Measurements from ENCODE around the gene PPM1L. TPM values are rescaled to one million over a fixed set of nuclear protein-coding genes. Genes with fewer than 3 reads are reported as not detected.

Gene PPM1L
- polyA plus RNA-seq, 1 donor (not counting 4 experiments of a cell fraction or from before 2014, with no cell fraction given) = 0.58 TPM

DNA sequence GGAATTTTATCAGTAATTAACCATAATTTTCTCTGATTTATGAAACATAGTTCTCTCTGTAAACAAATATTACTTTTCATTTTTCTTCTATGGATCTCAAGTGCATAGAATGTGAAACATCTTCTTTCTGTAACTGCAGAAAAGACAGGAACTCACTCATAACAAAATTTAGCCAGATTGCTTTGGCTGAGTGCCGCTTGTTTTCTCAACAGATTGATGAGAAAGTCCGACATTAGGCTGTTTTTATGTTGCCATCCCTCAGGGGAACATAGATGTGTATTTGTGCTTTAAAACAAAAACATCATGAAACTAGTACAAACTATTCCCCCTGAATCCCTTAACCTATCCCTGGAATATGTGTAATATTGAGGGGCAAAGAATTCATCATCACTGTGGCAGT is 194.9 kb downstream of the PPM1L start:
- no peak for DNase-seq (ENCODE audit: low read depth, low spot score)
- no peak overlapping the region for H3K27ac ChIP-seq (ENCODE audit: control insufficient read depth, insufficient read depth, low read length)
- no peaks in the 10 kb centered on the region for H3K27me3 ChIP-seq (ENCODE audit: control insufficient read depth, extremely low read depth, insufficient read depth, low read length)
- H3K4me3 ChIP-seq (ENCODE audit: control insufficient read depth in 2 of 3, extremely low read depth in 1 of 3, insufficient read depth in 2 of 3, low read depth in 1 of 3, low read length in 3 of 3) = no peak overlapping the region
- no peak for FAIRE-seq
- H4K20me1 ChIP-seq (ENCODE audit: control insufficient read depth, extremely low read depth, insufficient read depth, low read length) = no peaks in the 10 kb centered on the region
- H3K4me1 ChIP-seq (ENCODE audit: control insufficient read depth, extremely low read depth, insufficient read depth, low read length) = no peaks in the 10 kb centered on the region
- no peak overlapping the region for H3K9ac ChIP-seq (ENCODE audit: control insufficient read depth, extremely low read depth, insufficient read depth, low read length)
- no peaks in the 10 kb centered on the region for H3K36me3 ChIP-seq (ENCODE audit: control insufficient read depth in 2 of 2, extremely low read depth in 1 of 2, insufficient read depth in 2 of 2, low read length in 2 of 2)
- no peak for TF ChIP-seq EZH2 (IDR thresholded peaks at IDR 0.05; ENCODE audit: low read length)
- TF ChIP-seq, protein P1, sequence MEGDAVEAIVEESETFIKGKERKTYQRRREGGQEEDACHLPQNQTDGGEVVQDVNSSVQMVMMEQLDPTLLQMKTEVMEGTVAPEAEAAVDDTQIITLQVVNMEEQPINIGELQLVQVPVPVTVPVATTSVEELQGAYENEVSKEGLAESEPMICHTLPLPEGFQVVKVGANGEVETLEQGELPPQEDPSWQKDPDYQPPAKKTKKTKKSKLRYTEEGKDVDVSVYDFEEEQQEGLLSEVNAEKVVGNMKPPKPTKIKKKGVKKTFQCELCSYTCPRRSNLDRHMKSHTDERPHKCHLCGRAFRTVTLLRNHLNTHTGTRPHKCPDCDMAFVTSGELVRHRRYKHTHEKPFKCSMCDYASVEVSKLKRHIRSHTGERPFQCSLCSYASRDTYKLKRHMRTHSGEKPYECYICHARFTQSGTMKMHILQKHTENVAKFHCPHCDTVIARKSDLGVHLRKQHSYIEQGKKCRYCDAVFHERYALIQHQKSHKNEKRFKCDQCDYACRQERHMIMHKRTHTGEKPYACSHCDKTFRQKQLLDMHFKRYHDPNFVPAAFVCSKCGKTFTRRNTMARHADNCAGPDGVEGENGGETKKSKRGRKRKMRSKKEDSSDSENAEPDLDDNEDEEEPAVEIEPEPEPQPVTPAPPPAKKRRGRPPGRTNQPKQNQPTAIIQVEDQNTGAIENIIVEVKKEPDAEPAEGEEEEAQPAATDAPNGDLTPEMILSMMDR (optimal IDR thresholded peaks at IDR 0.05 in 1 of 3, IDR thresholded peaks at IDR 0.05 in 1 of 3, conservative IDR thresholded peaks at IDR 0.05 in 1 of 3; ENCODE audit: extremely low read depth in 1 of 3, insufficient read depth in 2 of 3, low read length in 3 of 3) = no peak
- dilution Hi-C loops (cut with MboI; ENCODE audit: extremely low pct_ligation_motif_present, low sequenced_read_pairs) = no loop called here
- H3K4me2 ChIP-seq (ENCODE audit: control insufficient read depth, extremely low read depth, insufficient read depth, low read depth, low read length) = no peak overlapping the region
- no peak overlapping the region for H2AFZ ChIP-seq (ENCODE audit: control insufficient read depth, low read length)
- no peaks in the 10 kb centered on the region for H3K9me1 ChIP-seq (ENCODE audit: control insufficient read depth, extremely low read depth, insufficient read depth, low read length)
- H3K79me2 ChIP-seq (ENCODE audit: control insufficient read depth, insufficient read depth, low read length) = no peaks in the 10 kb centered on the region
- H3K9me3 ChIP-seq (ENCODE audit: control insufficient read depth, low read depth, low read length) = no peaks in the 10 kb centered on the region

DNA sequence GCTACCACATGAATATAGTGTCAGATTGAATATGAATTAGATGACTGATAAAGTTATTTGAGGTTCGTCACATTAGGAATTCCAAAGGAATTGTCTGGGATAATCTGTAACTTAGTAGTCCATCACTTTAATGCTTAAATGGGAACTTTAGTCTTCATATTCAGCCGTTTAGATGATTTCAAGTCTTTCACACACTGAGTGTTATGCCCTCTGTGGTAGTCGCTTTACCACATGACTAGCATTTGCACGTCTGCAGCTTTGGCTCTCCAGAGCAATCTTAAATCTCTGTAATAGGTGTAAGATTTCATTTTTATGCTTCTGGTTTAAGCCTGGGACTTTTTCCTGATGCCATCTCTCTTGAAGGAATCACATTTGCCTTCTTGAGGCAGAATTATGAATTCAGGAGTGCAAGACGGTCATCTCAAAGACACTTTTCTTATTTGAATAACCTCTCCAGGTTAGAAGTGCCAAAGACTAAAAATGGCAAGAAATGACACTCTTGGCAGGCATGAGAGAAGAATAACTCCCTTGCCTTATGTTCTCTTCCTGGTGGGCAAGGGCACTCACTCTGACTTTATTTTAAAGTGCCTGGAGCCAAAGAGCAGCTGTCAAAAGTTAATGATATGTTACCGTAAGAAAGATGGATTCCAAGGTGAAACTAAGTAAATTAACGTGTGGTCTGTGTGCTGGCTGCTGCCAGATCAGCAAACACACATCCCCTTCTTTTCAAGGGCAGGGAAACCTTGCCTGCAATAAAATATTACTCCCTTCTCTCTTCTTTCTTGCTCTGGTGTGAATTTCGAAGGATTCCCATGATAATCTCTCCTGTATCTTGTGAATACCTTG is 195.8 kb downstream of the PPM1L start:
- H3K9me1 ChIP-seq (ENCODE audit: control insufficient read depth, extremely low read depth, insufficient read depth, low read length) = no peaks in the 10 kb centered on the region
- H3K27ac ChIP-seq (ENCODE audit: control insufficient read depth, insufficient read depth, low read length) = no peak overlapping the region
- FAIRE-seq (no peak), DNase-seq (ENCODE audit: low read depth, low spot score) (no peak)
- H3K36me3 ChIP-seq (ENCODE audit: control insufficient read depth in 2 of 2, extremely low read depth in 1 of 2, insufficient read depth in 2 of 2, low read length in 2 of 2) = no peaks in the 10 kb centered on the region
- H3K9ac ChIP-seq (ENCODE audit: control insufficient read depth, extremely low read depth, insufficient read depth, low read length) = no peak overlapping the region
- H3K4me1 ChIP-seq (ENCODE audit: control insufficient read depth, extremely low read depth, insufficient read depth, low read length) = no peaks in the 10 kb centered on the region
- H3K4me2 ChIP-seq (ENCODE audit: control insufficient read depth, extremely low read depth, insufficient read depth, low read depth, low read length) = no peak overlapping the region
- no peak overlapping the region for H3K4me3 ChIP-seq (ENCODE audit: control insufficient read depth in 2 of 3, extremely low read depth in 1 of 3, insufficient read depth in 2 of 3, low read depth in 1 of 3, low read length in 3 of 3)
- no peak overlapping the region for H2AFZ ChIP-seq (ENCODE audit: control insufficient read depth, low read length)
- TF ChIP-seq, protein P1 (optimal IDR thresholded peaks at IDR 0.05 in 1 of 3, IDR thresholded peaks at IDR 0.05 in 1 of 3, conservative IDR thresholded peaks at IDR 0.05 in 1 of 3; ENCODE audit: extremely low read depth in 1 of 3, insufficient read depth in 2 of 3, low read length in 3 of 3) = no peak
- TF ChIP-seq EZH2 (IDR thresholded peaks at IDR 0.05; ENCODE audit: low read length) = no peak
- no peaks in the 10 kb centered on the region for H3K79me2 ChIP-seq (ENCODE audit: control insufficient read depth, insufficient read depth, low read length)
- H3K9me3 ChIP-seq (ENCODE audit: control insufficient read depth, low read depth, low read length) = no peaks in the 10 kb centered on the region
- H4K20me1 ChIP-seq (ENCODE audit: control insufficient read depth, extremely low read depth, insufficient read depth, low read length) = no peaks in the 10 kb centered on the region
- H3K27me3 ChIP-seq (ENCODE audit: control insufficient read depth, extremely low read depth, insufficient read depth, low read length) = no peaks in the 10 kb centered on the region
- dilution Hi-C loops (cut with MboI; ENCODE audit: extremely low pct_ligation_motif_present, low sequenced_read_pairs) = no loop called here

Data from keratinocyte (primary cell).